HepG2 (cell line): ENCODE results near the gene TMC8. TPM values are rescaled to one million over a fixed set of nuclear protein-coding genes. Genes with fewer than 3 reads are reported as not detected.

Source experiments
- AGO2 ChIP-seq: fragments of 200-400 bp; formaldehyde crosslinking; optimal IDR thresholded peaks from 2 replicates; pipeline ENCODE3; 2017; ENCODE audit warnings: mild to moderate bottlenecking, low read depth, low read length, moderate library complexity
- CEBPB ChIP-seq: IDR thresholded peaks from 2 replicates; pipeline ENCODE4 v1.6.1; 2011; ENCODE audit warnings: low read depth, low read length, improper control_type of control experiment, borderline replicate concordance
- CHD4 ChIP-seq: fragments of 200-600 bp; sonication (generic); IDR thresholded peaks from 2 replicates; pipeline ENCODE4 v1.7.0; 2017; ENCODE audit warnings: mild to moderate bottlenecking, low read length, borderline replicate concordance
- ETV5 ChIP-seq: IDR thresholded peaks from 2 replicates; pipeline ENCODE4 v1.6.1; 2018; ENCODE audit warnings: missing biosample characterization, missing genetic modification reagents, inconsistent platforms, borderline replicate concordance
- FIP1L1 ChIP-seq: fragments of 200-400 bp; formaldehyde crosslinking; IDR thresholded peaks from 2 replicates; pipeline ENCODE4 v1.6.1; 2018; ENCODE audit warnings: low read depth, mild to moderate bottlenecking, low read length, moderate library complexity, borderline replicate concordance; ENCODE audit not compliant: insufficient read depth
- KAT7 ChIP-seq: IDR thresholded peaks from 2 replicates; pipeline ENCODE4 v1.6.1; 2018; ENCODE audit warnings: borderline replicate concordance, missing compliant biosample characterization
- ONECUT2 ChIP-seq: sonication (generic); formaldehyde crosslinking; IDR thresholded peaks from 2 replicates; pipeline ENCODE4 v1.4.0; 2020; ENCODE audit warnings: missing genetic modification reagents
- POLR2A ChIP-seq, 2 experiments: IDR thresholded peaks; 2 replicates each; pipeline ENCODE4 v1.6.1; 2011; ENCODE audit warnings: low read depth in 2 of 2, low read length in 2 of 2, mild to moderate bottlenecking in 1 of 2, moderate library complexity in 1 of 2; ENCODE audit not compliant: insufficient read depth in 1 of 2
- SOX6 ChIP-seq, 2 experiments: fragments of 450-650 bp in 1 of 2; sonication (generic) in 1 of 2; formaldehyde crosslinking in 1 of 2; IDR thresholded peaks; 2 replicates each; pipeline versions ENCODE4 v1.4.0 to v1.6.1; 2017 to 2020; ENCODE audit warnings: antibody characterized with exemption in 1 of 2, mild to moderate bottlenecking in 1 of 2, missing genetic modification reagents in 1 of 2
- SRY ChIP-seq: sonication (generic); formaldehyde crosslinking; IDR thresholded peaks from 2 replicates; pipeline ENCODE4 v1.8.0; 2022; ENCODE audit warnings: mild to moderate bottlenecking, missing genetic modification reagents
- TAF15 ChIP-seq: fragments of 200-400 bp; formaldehyde crosslinking; IDR thresholded peaks from one replicate; pipeline ENCODE4 v1.6.1; 2018; ENCODE audit warnings: mild to moderate bottlenecking, low read depth, low read length; ENCODE audit not compliant: poor library complexity, severe bottlenecking
- ZBTB38 ChIP-seq: sonication (generic); formaldehyde crosslinking; IDR thresholded peaks from 2 replicates; pipeline ENCODE4 v1.5.1; 2020; ENCODE audit warnings: mild to moderate bottlenecking, missing genetic modification reagents
- ZNF501 ChIP-seq: sonication (generic); formaldehyde crosslinking; IDR thresholded peaks from 2 replicates; pipeline ENCODE4 v1.5.1; 2020; ENCODE audit warnings: mild to moderate bottlenecking, moderate library complexity, missing genetic modification reagents
- ZSCAN29 ChIP-seq: sonication (generic); formaldehyde crosslinking; conservative IDR thresholded peaks from 2 replicates; pipeline ENCODE4 v1.4.0; 2020; ENCODE audit warnings: mild to moderate bottlenecking, missing genetic modification reagents
- polyA plus RNA-seq, 8 experiments: library from polyadenylated mRNA; depleted of rRNA in 3 of 8; stranded (reverse) in 7 of 8; unstranded in 1 of 8; fragments of >200 nt; fragmentation: Illumina TruSeq in 4 of 8; extraction: Trizol in 4 of 8; gene quantifications; 2 replicates each; pipeline versions ENCODE4 v1.2.1 to v1.2.3, GENCODE V29; 2011 to 2016; ENCODE audit warnings: low read depth in 4 of 8, missing spikeins in 1 of 8, mixed read lengths in 1 of 8; ENCODE audit not compliant: insufficient read depth in 1 of 8
- total RNA-seq, 5 experiments: library from RNA; depleted of rRNA; stranded (reverse); fragments of >200 nt; fragmentation: Illumina TruSeq; extraction: Trizol; gene quantifications; 2 replicates each; pipeline ENCODE4 v1.2.3, GENCODE V29; 2016; ENCODE audit warnings: low read depth in 1 of 5
- TF ChIP-seq, protein P1 (sequence below): sonication (generic); formaldehyde crosslinking; IDR thresholded peaks from 2 replicates; pipeline ENCODE4 v1.4.0; 2020; ENCODE audit warnings: missing genetic modification reagents
- TF ChIP-seq, protein P2 (sequence below): sonication (generic); formaldehyde crosslinking; IDR thresholded peaks from 2 replicates; pipeline ENCODE4 v1.9.0; 2022; ENCODE audit warnings: missing genetic modification reagents, mild to moderate bottlenecking, borderline replicate concordance
- TF ChIP-seq, protein P3 (sequence below): sonication (generic); formaldehyde crosslinking; conservative IDR thresholded peaks from 2 replicates; pipeline ENCODE4 v1.8.1; 2023; ENCODE audit warnings: missing genetic modification reagents
- TF ChIP-seq, protein P4 (sequence below): sonication (generic); formaldehyde crosslinking; IDR thresholded peaks from 2 replicates; pipeline ENCODE4 v1.5.1; 2020; ENCODE audit warnings: missing genetic modification reagents, mild to moderate bottlenecking, borderline replicate concordance
- TF ChIP-seq, protein P5 (sequence below): sonication (generic); formaldehyde crosslinking; IDR thresholded peaks from 2 replicates; pipeline ENCODE4 v1.4.0; 2020; ENCODE audit warnings: missing genetic modification reagents

Gene TMC8
- total and polyA plus RNA-seq, 2 of the 13 experiments (the other 11 are each of a cell fraction or from before 2014, with no cell fraction given) = 0.53 to 7.8 TPM

DNA sequence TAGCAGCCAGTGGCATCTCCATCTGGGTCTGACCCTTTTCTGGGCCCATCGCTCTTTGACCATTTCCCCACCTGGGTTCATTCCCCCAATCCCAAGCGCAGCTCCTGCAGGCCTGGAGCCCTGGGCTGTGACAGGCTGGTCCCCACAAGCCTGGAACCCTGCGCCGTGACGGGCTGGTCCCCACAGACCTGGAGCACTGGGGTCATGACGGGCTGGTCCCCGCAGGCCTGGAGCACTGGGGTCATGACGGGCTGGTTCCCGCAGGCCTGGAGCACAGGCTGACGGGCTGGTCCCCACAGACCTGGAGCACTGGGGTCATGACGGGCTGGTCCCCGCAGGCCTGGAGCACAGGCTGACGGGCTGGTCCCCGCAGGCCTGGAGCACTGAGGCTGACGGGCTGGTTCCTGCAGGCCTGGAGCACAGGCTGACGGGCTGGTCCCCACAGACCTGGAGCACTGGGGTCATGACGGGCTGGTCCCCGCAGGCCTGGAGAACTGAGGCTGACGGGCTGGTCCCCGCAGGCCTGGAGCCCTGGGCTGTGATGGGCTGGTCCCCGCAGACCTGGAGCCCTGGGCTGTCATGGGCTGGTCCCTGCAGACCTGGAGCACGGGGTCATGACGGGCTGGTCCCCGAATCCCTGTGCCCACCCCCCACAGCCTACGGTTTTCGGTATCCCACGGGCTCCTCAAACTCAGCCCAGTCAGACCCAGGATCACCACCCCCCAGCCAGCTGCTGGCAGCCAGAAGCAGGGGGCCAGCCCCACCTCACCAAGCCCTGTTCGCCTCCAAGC, 18.6 kb upstream of the TMC8 start (continued):
- TF ChIP-seq, protein P1, sequence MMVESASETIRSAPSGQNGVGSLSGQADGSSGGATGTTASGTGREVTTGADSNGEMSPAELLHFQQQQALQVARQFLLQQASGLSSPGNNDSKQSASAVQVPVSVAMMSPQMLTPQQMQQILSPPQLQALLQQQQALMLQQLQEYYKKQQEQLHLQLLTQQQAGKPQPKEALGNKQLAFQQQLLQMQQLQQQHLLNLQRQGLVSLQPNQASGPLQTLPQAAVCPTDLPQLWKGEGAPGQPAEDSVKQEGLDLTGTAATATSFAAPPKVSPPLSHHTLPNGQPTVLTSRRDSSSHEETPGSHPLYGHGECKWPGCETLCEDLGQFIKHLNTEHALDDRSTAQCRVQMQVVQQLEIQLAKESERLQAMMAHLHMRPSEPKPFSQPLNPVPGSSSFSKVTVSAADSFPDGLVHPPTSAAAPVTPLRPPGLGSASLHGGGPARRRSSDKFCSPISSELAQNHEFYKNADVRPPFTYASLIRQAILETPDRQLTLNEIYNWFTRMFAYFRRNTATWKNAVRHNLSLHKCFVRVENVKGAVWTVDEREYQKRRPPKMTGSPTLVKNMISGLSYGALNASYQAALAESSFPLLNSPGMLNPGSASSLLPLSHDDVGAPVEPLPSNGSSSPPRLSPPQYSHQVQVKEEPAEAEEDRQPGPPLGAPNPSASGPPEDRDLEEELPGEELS = no peak
- TF ChIP-seq KAT7 (CRISPR knock-in tag) (no peak), SOX6 (IDR thresholded peaks at IDR 0.05) (no peak), SOX6 (CRISPR knock-in tag; IDR thresholded peaks at IDR 0.05) (no peak), ZBTB38 (CRISPR knock-in tag) (no peak), ZSCAN29 (CRISPR knock-in tag) (no peak), POLR2A (IDR thresholded peaks at IDR 0.05; ENCODE audit: insufficient read depth in 1 of 2, low read depth in 2 of 2, low read length in 2 of 2) (peak in 1 of 2 experiments; percentile 40; a peak in 1 of 4 replicates), CHD4 (no peak), ONECUT2 (CRISPR knock-in tag) (no peak), ETV5 (CRISPR knock-in tag) (no peak), FIP1L1 (no peak), AGO2 (peak; percentile 87), TAF15 (no peak), ZNF501 (no peak), CEBPB (no peak), SRY (CRISPR knock-in tag) (no peak)
- TF ChIP-seq, protein P2, sequence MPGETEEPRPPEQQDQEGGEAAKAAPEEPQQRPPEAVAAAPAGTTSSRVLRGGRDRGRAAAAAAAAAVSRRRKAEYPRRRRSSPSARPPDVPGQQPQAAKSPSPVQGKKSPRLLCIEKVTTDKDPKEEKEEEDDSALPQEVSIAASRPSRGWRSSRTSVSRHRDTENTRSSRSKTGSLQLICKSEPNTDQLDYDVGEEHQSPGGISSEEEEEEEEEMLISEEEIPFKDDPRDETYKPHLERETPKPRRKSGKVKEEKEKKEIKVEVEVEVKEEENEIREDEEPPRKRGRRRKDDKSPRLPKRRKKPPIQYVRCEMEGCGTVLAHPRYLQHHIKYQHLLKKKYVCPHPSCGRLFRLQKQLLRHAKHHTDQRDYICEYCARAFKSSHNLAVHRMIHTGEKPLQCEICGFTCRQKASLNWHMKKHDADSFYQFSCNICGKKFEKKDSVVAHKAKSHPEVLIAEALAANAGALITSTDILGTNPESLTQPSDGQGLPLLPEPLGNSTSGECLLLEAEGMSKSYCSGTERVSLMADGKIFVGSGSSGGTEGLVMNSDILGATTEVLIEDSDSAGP = peak; percentile 46; the same call in 1 of the 2 replicates
- TF ChIP-seq, protein P3, sequence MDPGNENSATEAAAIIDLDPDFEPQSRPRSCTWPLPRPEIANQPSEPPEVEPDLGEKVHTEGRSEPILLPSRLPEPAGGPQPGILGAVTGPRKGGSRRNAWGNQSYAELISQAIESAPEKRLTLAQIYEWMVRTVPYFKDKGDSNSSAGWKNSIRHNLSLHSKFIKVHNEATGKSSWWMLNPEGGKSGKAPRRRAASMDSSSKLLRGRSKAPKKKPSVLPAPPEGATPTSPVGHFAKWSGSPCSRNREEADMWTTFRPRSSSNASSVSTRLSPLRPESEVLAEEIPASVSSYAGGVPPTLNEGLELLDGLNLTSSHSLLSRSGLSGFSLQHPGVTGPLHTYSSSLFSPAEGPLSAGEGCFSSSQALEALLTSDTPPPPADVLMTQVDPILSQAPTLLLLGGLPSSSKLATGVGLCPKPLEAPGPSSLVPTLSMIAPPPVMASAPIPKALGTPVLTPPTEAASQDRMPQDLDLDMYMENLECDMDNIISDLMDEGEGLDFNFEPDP = 0 out of 2 replicates have a peak, but pooled peaks have one; percentile 44
- TF ChIP-seq, protein P4, sequence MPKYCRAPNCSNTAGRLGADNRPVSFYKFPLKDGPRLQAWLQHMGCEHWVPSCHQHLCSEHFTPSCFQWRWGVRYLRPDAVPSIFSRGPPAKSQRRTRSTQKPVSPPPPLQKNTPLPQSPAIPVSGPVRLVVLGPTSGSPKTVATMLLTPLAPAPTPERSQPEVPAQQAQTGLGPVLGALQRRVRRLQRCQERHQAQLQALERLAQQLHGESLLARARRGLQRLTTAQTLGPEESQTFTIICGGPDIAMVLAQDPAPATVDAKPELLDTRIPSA (CRISPR knock-in tag) = no peak
- TF ChIP-seq, protein P5, sequence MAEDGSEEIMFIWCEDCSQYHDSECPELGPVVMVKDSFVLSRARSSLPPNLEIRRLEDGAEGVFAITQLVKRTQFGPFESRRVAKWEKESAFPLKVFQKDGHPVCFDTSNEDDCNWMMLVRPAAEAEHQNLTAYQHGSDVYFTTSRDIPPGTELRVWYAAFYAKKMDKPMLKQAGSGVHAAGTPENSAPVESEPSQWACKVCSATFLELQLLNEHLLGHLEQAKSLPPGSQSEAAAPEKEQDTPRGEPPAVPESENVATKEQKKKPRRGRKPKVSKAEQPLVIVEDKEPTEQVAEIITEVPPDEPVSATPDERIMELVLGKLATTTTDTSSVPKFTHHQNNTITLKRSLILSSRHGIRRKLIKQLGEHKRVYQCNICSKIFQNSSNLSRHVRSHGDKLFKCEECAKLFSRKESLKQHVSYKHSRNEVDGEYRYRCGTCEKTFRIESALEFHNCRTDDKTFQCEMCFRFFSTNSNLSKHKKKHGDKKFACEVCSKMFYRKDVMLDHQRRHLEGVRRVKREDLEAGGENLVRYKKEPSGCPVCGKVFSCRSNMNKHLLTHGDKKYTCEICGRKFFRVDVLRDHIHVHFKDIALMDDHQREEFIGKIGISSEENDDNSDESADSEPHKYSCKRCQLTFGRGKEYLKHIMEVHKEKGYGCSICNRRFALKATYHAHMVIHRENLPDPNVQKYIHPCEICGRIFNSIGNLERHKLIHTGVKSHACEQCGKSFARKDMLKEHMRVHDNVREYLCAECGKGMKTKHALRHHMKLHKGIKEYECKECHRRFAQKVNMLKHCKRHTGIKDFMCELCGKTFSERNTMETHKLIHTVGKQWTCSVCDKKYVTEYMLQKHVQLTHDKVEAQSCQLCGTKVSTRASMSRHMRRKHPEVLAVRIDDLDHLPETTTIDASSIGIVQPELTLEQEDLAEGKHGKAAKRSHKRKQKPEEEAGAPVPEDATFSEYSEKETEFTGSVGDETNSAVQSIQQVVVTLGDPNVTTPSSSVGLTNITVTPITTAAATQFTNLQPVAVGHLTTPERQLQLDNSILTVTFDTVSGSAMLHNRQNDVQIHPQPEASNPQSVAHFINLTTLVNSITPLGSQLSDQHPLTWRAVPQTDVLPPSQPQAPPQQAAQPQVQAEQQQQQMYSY (CRISPR knock-in tag) = no peak
